ENCODE measurements around the gene C3.
A peak's percentile ranks its signal among the peaks of the same experiment; 100 is the strongest.
"Not testable (repeated sequence)": the region's sequence is repeated elsewhere in the genome, so short reads cannot be mapped to it uniquely, and the experiment has no call there.

Gene C3

GRCh38 chr19:6692027-6692426 lies 28.4 kb downstream of the C3 start:
- DNase-seq (ENCODE audit: low spot score), result no peak

GRCh38 chr19:6691342-6691741 lies 29.1 kb downstream of the C3 start:
- no peak for DNase-seq (ENCODE audit: low spot score)

GRCh38 chr19:6690160-6690885 lies 30.1 kb downstream of the C3 start:
- DNase-seq (ENCODE audit: low spot score), result no peak

- no peak for DNase-seq (ENCODE audit: low spot score)
Observed at GRCh38 chr19:6687114-6687513, 33.3 kb downstream of the C3 start.

- DNase-seq (ENCODE audit: low spot score), result no peak
Observed at GRCh38 chr19:6686628-6686975, 33.8 kb downstream of the C3 start.

- DNase-seq (ENCODE audit: low spot score), result no peak
Observed at GRCh38 chr19:6685962-6686627, 34.4 kb downstream of the C3 start.

GRCh38 chr19:6685482-6685881 lies 35.0 kb downstream of the C3 start:
- no peak for DNase-seq (ENCODE audit: low spot score)

GRCh38 chr19:6683971-6684370 lies 36.5 kb downstream of the C3 start:
- no peak for DNase-seq (ENCODE audit: low spot score)

GRCh38 chr19:6682607-6683128 lies 37.8 kb downstream of the C3 start:
- no peak for DNase-seq (ENCODE audit: low spot score)

- no peak for DNase-seq (ENCODE audit: low spot score)
Observed at GRCh38 chr19:6680141-6680540, 40.3 kb downstream of the C3 start.

GRCh38 chr19:6679139-6679538 lies 41.3 kb downstream of the C3 start:
- no peak for DNase-seq (ENCODE audit: low spot score)

GRCh38 chr19:6678690-6679109 lies 41.8 kb downstream of the C3 start:
- no peak for DNase-seq (ENCODE audit: low spot score)

- no peak for DNase-seq (ENCODE audit: low spot score)
Observed at GRCh38 chr19:6677883-6678689, 42.4 kb downstream of the C3 start.

GRCh38 chr19:6677495-6677882 lies 43.0 kb downstream of the C3 start:
- no peak for DNase-seq (ENCODE audit: low spot score)

- no peak for DNase-seq (ENCODE audit: low spot score)
Observed at GRCh38 chr19:6676288-6676687, 44.2 kb downstream of the C3 start.

- DNase-seq (ENCODE audit: low spot score), result peak; percentile 91
Observed at GRCh38 chr19:6674868-6675305, 45.6 kb downstream of the C3 start.

- DNase-seq (ENCODE audit: low spot score), result not testable (repeated sequence)
Observed at GRCh38 chr19:6674408-6674807, 46.0 kb downstream of the C3 start.

GRCh38 chr19:6672693-6673290 lies 47.7 kb downstream of the C3 start:
- DNase-seq (ENCODE audit: low spot score), result no peak

GRCh38 chr19:6671960-6672359 lies 48.5 kb downstream of the C3 start:
- DNase-seq (ENCODE audit: low spot score), result no peak

- DNase-seq (ENCODE audit: low spot score), result no peak
Observed at GRCh38 chr19:6668691-6669090, 51.8 kb downstream of the C3 start.

- no peak for DNase-seq (ENCODE audit: low spot score)
Observed at GRCh38 chr19:6667114-6667627, 53.3 kb downstream of the C3 start.

GRCh38 chr19:6664916-6665315 lies 55.5 kb downstream of the C3 start:
- no peak for DNase-seq (ENCODE audit: low spot score)

All from AG20443 (cell line).